GM12872 (cell line): Measurements from ENCODE around the gene CYSTM1.

Experiments used
- TF ChIP-seq, protein P1 (sequence below): IDR thresholded peaks from 3 replicates; pipeline ENCODE4 v1.5.1; 2011; ENCODE audit warnings: low read depth, mild to moderate bottlenecking, low read length, moderate library complexity; ENCODE audit not compliant: insufficient read depth

Gene CYSTM1

DNA sequence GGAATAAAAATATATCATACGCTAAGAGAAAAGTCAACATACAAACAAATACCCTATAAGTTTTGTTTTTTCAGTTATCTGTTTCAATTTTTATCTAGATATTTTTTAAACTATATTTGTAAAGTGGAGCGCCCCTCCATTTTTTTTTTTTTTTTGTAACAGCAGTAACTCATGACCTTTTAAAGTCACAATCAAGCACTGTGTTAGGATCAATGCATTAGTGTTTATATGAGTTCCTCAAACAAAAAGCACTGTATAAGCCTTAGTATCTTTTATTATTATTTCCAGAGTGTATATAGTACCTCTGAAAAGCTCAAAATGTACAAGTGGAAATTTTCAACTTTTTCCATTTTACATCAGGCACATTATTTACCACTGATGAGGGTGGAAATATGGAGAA, 107.3 kb downstream of the CYSTM1 start:
- TF ChIP-seq, protein P1, sequence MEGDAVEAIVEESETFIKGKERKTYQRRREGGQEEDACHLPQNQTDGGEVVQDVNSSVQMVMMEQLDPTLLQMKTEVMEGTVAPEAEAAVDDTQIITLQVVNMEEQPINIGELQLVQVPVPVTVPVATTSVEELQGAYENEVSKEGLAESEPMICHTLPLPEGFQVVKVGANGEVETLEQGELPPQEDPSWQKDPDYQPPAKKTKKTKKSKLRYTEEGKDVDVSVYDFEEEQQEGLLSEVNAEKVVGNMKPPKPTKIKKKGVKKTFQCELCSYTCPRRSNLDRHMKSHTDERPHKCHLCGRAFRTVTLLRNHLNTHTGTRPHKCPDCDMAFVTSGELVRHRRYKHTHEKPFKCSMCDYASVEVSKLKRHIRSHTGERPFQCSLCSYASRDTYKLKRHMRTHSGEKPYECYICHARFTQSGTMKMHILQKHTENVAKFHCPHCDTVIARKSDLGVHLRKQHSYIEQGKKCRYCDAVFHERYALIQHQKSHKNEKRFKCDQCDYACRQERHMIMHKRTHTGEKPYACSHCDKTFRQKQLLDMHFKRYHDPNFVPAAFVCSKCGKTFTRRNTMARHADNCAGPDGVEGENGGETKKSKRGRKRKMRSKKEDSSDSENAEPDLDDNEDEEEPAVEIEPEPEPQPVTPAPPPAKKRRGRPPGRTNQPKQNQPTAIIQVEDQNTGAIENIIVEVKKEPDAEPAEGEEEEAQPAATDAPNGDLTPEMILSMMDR: no peak

DNA sequence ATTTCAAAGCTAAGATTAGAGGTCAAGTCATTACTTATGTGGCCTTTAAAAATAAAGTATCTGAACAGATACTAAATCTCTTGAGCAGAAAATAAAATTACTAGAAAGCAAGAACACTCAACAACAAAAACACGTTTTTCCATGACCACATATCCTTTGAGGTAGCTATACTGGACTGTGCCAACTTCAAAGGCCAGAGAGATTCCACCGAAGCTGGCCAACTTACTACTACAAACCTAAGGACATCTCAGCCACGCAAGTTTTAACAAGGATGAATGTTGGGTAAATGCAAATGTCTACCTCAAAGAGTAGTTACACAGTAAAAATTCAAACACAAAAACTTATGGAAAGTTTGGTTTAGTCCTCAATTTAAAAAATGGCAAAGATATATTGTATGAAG, 109.0 kb downstream of the CYSTM1 start:
- TF ChIP-seq, protein P1: no peak

DNA sequence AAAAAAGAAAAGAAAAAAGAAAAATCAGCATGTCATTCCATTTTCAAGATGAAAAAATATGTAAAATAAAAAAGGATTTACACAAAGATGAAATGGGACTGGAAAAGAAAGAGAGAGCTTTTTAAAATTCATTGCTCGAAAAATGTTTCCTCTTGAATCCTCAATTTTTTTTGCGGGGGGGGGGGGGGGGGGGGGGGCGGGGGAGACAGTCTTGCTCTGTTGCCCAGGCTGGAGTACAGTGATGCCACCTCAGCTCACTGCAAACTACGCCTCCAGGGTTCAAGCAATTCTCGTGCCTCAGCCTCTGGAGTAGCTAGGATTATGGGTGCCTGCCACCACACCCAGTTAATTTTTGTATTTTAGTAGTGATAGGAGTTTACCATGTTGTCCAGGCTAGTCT, 111.4 kb downstream of the CYSTM1 start:
- TF ChIP-seq, protein P1: no peak

DNA sequence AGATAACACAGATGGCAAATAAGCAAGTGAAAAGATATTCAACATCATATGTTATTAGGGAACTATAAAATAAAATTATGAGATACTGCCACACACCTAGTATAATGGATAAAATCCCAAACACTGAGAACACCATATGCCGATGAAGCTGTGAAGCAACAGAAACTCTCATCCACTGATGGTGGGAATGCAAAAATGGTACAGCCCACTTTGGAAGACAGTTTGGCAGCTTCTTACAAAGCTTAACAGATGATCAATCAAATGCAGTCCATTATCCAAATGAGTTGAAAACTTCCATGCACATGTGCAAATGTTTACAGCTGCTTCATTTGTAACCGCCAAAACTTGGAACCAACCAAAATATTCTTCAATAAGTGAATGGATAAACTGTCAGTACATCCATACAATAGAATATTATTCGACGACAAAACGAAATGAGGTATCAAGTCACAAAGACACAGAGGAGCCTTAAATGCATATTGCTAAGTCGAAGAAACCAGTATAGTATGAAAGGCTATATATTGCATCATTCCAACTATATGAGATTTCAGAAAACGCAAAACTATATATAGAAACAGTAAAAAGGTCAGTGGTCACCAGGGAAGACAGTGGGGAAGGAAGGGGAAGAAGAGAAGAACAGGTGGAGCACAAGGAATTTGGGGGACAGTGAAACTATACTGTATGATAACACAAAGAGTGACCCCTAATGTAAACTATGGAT, 113.0 kb downstream of the CYSTM1 start:
- TF ChIP-seq, protein P1: no peak

DNA sequence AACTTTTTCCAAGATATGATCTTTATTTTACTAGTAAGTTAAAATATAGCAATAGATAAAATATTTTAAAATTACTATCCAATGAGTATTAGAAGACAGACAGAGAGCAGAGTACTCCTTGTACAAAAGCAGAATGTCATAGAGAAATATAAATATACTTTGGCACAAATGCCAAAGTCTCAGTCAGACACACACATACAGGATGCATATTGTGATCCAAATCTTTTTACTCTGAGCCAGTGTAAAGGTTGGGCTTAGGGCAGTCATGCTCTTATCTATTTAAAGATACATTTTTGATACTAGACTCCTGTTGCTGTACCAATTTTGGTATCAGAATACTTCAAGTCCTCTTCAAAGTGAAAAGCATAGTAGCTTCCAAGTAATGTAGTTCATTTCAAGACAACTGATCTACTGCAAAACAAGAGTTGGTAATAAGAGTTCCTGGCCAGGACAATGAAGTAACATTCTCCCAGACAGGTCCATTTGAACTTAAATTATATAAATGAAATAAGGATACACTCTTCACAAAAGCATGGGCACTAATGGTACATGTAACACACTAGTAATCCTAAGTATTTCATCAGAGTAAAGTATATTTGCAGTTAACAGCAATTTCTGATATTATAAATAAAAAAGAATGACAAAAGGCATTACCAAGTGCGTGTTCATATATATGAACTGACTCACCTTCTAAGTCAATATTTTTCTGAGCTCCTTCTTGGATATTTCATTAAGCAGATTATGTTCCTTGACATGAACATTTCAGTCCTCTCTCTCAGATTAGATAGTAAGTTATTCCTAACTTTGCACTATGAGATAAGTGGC, 117.4 kb downstream of the CYSTM1 start:
- TF ChIP-seq, protein P1: no peak
